Renal pelvis (tissue), 4 donors: ENCODE results near the gene SEPTIN5. TPM values are rescaled to one million over a fixed set of nuclear protein-coding genes. Genes with fewer than 3 reads are reported as not detected.
"Not testable (repeated sequence)": the region's sequence is repeated elsewhere in the genome, so short reads cannot be mapped to it uniquely, and the experiment has no call there.

Experiments
- DNase-seq: peaks from one replicate; pipeline ENCODE4 v3.0.0-alpha.2; 2013
- polyA plus RNA-seq, 3 donors: library from polyadenylated mRNA; unstranded; fragments of 120-200 nt; gene quantifications; one replicate each; pipeline ENCODE4 v1.2.1, GENCODE V29; 2013; ENCODE audit not compliant: insufficient read length in 3 of 3

The SEPTIN5 gene
- polyA plus RNA-seq, 3 donors: 27.2 to 36.3 (median 34.6) TPM

DNA sequence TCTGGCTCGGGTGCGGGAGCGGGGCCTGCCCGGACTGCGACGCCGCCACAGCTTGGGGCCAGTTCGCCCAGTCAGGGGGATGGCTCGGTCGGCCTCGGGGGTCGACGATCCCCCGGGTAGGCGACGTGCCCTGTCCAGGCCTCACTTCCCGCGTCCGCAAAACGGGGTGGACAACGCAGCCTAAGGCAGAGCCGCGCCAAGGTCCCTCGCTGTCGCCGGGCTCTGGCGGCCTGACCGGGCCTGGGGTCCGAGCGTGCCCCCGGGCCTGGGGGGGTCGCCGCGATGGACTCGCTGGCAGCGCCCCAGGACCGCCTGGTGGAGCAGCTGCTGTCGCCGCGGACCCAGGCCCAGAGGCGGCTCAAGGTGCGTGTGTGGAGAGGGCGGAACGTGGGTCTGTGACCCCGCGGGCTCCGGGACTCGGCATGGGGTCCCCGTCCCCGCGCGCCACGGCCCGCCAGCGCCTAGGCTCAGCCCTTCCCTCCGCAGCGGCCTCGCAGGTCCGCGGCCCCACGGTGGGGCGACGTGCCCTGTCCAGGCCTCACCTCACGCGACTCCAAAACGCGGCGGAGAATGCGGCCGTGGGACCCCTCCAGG lies 4.2 kb downstream of the SEPTIN5 start:
- DNase-seq: no peak

DNA sequence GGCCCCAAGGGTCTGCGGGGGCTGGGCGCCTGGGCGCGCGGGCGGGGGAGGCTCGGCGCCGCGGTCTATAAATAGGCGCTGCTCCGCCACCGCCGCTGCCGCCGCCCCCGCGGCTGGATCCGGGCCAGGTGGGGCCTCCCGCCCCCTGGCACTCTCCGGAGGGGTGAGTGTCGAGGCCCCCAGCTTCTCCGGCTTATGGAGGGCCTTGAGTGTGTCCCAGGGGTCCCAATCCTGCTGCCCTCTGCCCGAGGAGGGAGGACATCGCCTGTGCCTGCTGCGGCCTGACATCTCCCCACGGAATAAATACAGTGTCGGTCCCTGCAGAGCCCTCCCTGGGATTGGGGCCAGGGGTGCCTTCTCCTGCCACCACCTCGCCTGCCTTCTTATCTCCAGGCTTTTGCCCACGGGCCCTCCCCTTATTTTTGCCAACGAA lies 4.8 kb downstream of the SEPTIN5 start:
- DNase-seq: no peak

DNA sequence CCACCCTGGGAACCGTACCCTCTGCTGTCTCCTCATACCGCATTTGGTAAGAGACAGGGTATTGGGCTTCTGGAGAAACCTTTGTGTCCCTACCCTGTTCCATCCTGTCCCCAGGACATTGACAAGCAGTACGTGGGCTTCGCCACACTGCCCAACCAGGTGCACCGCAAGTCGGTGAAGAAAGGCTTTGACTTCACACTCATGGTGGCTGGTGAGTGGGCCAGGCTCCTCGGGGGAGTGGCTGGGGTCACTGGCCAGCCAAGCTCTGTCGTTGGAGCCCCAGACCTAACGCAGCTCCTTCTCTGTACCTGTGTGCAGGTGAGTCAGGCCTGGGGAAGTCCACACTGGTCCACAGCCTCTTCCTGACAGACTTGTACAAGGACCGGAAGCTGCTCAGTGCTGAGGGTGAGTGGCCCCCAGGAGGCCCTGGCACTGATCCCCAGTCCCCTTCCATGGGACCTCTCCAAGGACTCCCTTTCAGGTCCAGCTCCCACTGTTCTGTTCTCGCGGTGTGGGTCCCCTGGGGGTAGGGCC lies 5.3 kb downstream of the SEPTIN5 start:
- no peak for DNase-seq

DNA sequence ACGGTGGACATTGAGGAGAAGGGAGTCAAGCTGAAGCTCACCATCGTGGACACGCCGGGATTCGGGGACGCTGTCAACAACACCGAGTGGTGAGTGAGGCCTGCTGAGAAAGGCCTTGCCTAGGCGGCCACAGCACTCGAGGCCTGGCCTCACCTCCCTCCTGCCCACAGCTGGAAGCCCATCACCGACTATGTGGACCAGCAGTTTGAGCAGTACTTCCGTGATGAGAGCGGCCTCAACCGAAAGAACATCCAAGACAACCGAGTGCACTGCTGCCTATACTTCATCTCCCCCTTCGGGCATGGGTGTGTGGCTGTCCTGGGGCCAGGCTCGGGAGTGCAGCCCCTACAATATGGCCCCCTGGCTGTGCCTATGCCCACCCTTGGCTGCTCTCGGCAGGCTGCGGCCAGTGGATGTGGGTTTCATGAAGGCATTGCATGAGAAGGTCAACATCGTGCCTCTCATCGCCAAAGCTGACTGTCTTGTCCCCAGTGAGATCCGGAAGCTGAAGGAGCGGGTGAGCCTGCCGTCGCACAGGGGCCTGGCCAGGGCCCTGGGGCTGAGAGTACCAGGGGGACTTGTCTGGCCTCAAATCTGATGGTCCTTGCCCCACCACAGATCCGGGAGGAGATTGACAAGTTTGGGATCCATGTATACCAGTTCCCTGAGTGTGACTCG lies 6.0 kb downstream of the SEPTIN5 start:
- DNase-seq: no peak

DNA sequence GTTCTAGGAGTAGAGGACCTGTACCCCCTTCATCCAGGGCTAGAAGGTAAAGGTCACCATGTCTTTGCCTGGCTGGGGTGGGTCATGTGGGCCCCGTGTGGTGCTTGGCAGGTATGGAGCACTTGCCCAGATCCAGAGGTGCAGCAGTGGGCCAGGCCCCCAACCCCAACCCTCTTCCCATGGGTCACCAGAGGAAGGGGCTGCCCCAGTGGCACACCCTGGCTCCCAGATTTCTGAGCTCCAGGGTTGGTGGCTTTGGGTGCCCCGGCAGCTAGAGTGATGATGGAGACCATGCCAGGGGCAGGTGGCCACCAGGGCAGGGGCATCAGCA lies 6.7 kb downstream of the SEPTIN5 start:
- no peak for DNase-seq

DNA sequence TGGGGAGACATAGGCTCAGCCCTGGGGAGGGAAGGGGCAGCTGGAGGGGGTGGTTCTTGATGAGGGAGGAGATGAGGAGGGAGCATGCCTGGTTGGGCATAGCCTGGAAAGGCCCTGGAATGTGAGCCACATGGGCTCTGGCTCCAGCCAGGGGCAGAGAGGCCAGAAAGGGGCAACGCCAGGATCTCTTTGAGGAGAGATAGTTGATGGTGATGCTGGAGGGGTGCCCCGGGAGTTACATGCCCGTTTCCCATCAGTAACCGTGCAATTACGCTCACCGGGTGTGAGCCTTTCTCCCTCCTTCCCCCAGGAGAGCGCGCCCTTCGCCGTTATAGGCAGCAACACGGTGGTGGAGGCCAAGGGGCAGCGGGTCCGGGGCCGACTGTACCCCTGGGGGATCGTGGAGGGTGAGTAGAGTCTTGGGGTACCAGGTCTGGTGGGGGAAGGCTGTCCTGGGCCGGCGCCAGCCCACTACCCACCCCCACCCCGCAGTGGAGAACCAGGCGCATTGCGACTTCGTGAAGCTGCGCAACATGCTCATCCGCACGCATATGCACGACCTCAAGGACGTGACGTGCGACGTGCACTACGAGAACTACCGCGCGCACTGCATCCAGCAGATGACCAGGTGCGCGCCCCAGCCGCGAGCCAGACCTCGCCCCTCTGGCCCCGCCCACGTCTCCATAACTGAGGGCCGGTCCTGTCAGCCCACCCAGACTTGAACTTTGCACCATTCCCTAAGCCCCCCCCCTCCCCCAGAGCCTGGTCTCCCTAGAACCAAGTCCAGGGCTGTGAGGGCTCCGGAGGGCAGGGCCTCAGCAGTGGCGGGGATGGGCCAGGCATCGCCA lies 7.3 kb downstream of the SEPTIN5 start:
- DNase-seq: no peak

DNA sequence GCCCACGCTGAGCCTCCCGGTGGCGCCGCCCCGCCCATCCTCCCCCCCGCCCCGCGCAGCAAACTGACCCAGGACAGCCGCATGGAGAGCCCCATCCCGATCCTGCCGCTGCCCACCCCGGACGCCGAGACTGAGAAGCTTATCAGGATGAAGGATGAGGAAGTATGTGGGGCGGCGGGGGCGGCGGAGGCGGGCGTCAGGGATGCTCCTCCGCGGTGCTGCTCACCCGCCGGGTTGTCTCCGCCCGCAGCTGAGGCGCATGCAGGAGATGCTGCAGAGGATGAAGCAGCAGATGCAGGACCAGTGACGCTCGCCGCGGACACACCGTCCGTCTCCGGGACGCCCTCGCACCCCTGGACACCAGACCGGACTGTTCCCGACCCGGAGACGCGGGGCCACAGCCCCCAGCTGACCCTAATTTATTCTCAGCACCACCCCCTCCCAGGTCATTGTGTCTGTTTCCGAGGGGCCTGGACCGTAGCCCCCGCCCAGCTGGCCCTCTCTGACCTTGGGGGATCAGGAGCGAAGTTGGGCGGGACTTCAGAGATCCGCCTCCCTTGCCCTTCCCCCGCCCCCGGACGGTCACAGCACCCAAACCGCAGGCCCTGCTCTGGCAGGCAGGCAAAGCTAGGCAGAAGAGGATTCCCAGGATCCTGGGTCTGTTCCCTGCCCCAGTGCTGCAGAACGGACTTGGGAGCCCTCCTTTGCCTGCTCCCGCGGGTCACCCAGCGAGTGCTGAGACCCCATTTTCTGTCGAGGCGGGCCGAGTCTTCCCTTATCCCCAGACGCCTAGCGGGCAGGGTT lies 8.1 kb downstream of the SEPTIN5 start:
- no peak for DNase-seq

DNA sequence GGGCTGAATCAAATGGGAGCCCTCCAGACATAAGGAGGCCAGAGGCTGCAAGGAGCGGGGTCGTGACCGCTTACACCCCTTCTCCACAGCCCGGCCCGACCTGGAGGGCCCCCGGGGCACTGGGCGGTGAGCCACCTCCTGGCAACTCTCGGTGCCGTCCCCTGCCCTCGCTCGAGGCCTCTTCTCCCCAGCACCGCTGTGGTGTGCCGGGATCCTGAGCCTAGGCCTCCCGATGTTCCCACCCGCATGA lies 8.6 kb downstream of the SEPTIN5 start:
- DNase-seq: no peak

DNA sequence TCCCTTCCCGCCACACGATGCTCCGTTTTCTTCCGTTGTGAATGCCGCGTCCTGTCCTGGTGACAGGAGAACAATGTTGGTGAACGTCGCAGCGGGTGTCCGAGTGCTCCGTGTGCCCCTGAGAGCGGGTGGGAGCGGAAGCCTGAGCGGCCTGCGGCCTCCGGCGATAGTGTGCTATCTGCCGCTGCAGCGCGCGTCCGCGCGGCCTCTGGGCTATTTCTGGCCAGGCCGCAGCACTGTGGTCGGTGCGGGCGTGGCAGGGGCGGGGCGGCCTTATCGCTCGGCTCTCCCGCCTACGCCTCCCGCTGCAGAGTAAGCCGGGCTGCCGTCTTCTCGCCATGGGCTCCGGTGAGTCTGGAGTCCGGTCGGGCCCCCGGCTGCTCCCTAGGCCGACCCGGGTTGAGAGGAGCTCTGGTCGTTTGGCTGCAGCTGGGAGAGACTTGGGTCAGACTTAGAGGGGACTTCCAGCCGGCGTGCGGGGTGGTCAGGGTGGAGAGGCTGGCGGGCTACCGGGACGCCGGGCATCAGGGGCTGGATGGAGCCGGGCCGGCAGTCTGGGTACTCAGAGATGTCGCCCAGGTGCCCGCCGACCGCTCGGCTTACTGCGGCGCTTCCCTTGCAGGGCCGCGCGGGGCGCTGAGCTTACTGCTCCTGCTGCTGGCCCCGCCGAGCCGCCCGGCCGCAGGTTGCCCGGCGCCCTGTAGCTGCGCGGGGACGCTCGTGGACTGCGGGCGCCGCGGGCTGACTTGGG lies 9.1 kb downstream of the SEPTIN5 start, which contains the start of gene GP1BB:
Gene GP1BB (plus strand): TSS at position 308 of the 751 bp plus-strand sequence. CDS start 31 bp downstream, at position 339.
- no peak for DNase-seq

DNA sequence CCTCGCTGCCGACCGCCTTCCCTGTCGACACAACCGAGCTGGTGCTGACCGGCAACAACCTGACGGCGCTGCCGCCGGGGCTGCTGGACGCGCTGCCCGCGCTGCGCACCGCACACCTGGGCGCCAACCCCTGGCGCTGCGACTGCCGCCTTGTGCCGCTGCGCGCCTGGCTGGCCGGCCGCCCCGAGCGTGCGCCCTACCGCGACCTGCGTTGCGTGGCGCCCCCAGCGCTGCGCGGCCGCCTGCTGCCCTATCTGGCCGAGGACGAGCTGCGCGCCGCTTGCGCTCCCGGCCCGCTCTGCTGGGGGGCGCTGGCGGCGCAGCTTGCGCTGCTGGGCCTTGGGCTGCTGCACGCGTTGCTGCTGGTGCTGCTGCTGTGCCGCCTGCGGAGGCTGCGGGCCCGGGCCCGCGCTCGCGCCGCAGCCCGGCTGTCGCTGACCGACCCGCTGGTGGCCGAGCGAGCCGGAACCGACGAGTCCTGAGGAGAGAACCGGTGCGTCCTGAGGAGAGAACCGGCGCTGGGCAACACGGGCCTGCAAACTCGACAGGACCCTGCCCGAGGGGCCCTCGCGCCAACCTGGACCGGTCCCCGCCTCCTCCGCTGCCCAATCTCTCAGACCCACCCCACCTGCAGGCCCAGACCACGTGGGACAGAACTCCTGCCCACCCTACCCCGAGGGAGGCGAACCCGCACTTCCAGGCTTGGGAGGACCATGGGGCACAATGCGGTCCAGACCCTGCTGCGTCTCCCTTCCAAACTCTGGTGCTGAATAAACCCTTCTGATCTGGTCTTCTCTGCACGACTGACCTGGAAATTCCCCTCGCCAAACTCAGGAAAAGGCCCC lies 9.9 kb downstream of the SEPTIN5 start:
- no peak for DNase-seq

DNA sequence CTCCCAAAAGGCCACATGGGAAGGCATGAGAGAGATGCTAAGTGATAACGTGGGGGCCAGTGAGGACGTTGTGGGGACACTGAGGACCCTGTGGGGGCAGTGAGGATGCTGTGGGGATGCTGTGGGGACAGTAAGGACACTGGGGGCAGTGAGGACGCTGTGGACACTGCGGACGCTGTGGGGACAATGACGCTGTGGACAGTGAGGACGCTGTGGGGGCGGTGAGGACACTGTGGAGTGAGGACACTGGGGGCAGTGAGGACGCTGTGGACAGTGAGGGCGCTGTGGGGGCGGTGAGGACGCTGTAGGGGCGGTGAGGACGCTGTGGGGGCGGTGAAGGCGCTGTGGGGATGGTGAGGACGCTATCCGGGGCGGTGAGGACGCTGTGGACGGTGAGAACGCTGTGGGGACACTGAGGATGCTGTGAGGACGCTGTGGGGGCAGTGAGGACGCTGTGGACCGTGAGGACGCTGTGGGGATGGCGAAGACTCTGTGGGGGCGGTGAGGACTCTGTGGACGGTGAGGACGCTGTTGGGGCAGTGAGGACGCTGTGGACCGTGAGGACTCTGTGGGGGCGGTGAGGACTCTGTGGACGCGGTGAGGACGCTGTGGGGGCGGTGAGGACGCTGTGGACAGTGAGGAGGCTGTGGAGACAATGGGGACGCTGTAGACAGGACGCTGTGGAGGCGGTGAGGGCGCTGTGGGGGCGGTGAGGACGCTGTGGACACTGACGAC lies 10.8 kb downstream of the SEPTIN5 start:
- DNase-seq: no peak

DNA sequence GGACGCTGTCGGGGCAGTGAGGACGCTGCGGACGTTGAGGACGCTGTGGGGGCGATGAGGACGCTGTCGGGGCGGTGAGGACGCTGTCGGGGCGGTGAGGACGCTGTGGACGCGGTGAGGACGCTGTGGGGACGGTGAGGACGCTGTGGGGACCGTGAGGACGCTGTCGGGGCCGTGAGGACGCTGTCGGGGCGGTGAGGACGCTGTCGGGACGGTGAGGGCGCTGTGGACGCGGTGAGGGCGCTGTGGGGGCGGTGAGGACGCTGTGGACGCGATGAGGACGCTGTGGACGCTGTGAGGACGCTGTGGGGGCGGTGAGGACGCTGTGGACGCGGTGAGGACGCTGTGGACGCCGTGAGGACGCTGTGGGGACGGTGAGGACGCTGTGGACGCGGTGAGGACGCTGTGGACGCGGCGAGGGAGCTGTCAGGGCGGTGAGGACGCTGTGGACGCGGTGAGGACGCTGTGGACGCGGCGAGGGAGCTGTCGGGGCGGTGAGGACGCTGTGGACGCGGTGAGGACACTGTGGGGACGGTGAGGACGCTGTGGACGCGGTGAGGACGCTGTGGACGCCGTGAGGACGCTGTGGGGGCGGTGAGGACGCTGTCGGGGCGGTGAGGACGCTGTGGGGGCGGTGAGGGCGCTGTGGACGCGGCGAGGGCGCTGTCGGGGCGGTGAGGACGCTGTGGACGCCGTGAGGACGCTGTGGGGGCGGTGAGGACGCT lies 11.9 kb downstream of the SEPTIN5 start:
- DNase-seq: not testable (repeated sequence)

DNA sequence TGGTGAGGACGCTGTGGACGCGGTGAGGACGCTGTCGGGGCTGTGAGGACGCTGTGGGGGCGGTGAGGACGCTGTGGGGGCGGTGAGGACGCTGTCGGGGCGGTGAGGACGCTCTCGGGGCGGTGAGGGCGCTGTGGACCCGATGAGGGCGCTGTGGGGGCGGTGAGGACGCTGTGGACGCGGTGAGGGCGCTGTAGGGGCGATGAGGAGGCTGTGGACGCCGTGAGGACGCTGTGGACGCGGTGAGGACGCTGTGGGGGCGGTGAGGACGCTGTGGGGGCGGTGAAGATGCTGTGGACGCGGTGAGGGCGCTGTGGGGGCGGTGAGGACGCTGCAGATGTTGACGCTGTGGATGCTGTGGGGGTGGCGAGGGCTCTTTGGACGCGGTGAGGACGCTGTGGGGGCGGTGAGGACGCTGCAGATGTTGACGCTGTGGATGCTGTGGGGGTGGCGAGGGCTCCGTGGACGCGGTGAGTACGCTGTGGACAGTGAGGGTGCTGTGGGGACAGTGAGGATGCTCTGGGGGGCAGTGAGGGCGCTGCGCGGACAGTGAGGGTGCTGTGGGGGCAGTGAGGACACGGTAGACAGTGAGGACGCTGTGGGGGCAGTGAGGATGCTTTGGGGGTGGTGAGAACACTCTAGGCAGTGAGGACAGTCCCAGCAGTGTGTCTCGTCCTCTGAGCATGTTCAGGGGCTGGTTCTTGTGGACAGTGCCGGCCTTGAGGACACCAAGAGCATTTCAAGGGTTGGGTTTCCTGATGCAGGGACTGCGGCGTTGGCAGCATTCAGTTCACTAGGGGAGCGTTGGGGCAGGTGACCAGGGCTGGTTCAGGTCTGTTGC lies 13.2 kb downstream of the SEPTIN5 start:
- DNase-seq: no peak

DNA sequence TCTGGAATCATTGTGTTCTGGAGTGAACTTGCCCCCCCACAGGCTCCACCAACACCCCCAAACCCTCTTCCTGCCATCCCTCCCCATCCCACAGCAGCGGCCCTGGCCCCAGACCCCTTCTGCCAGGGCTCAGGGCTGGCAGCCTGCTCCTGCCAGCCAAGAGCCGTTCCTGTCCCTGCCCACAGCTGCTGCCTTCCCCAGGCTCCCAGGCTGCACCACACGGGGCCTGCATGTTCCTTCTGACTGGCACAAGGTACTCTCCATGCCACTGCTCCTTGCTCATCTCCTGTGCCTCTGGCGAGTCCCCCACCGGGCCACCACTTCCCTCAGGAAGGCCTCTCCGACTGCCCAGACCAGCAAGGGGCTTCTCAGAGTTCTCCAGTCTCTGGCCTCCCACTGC lies 14.0 kb downstream of the SEPTIN5 start:
- no peak for DNase-seq

DNA sequence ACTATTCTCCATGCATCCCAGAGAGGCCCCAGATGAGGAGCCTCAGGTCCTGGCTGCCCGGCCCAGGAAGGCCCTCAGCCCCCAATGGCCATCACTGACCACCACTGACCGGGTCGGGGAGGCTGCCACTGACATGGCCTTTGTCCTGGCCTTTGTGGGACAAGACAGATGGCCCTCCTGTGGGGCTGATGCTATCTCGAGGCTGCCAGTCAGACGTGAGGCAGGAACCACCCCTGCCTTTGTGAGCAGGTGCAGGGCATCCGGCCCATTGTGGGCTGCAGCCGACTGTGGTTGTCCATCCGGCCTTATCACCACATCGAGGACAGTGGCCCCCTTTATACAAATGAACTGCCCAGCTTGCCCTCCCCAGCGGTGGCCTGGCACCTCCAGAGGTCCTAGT lies 14.5 kb downstream of the SEPTIN5 start:
- no peak for DNase-seq

DNA sequence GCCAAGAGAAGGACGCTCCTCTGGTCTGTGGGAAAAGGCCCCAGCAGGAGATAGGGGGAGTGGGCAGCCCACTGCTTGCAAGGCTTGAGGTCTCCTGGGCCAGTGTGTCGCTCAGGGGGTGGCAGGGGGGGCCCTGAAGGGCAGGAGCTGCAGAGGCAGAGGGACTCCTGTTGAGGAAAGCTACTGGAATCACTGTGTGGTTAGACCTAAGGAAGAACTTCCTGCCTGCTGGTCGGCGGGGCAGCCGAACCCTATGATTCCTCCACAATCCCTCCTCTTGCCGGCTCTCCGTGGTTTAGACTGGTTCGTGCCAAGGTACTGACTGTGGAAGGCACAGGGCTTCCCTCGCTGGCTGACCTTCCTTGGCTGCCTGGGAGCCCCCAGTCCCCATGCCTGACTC lies 15.2 kb downstream of the SEPTIN5 start:
- DNase-seq: no peak

DNA sequence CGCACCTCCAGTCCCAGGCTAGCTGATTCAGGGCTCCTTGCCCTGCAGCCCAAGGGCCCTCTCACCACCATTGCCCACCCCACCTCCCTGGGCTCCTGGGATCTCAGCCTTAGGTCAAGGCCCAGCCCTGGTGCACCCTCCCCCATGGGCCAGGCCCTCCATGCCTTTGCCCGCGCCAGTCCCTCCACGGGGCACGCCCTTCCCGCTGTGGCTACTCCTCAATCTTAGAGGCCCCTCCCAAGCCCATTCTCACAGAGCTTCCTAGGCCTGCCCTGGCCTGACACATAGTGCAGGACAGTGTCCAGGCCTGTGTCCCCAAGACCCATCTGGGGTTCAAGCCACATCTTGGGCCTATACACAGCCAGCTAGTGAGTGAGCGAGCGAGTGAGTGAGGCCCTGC lies 15.9 kb downstream of the SEPTIN5 start:
- no peak for DNase-seq
